HG02981 (cell line): ENCODE data around the gene FBXO36.
"Not testable (repeated sequence)": the region's sequence is repeated elsewhere in the genome, so short reads cannot be mapped to it uniquely, and the experiment has no call there.

Source experiments
- ATAC-seq: cut with Tn5 transposase; IDR thresholded peaks from one replicate; pipeline ENCODE4 v1.9.1; 2021; ENCODE audit warnings: mild to moderate bottlenecking, moderate library complexity; ENCODE audit not compliant: unreplicated experiment

The FBXO36 gene

DNA sequence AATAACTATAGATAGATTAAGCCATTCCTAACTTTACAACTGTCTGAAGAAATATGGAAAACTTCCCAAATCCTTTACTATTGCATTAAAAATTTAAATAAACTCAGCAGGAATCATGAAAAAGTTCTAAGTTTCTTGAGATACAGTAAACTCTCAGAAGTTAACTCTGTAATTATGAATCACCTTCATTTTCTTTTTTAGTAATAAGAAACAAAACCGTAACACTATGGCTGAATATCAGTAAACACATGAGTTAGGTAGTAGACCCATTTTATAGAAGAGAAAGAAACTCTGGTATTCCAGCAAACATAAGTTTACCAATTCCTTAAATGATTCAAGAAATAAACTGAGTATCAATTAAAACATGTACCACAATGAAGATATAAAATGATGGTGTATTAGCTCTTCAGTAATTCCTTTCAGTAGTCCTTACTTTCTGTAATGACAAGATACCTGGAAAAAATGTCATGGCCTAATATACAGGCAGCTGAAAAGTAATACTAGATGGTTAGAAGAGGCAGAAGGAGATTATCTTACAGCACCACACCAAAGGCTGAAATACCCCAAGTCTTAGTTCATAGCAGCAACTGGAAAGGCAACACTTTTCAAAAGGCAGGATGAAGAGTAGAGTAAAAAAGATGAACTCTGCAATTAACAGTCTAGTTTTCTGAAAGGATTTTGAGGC is 12.0 kb upstream of the FBXO36 start:
- peak; percentile 30 for ATAC-seq

DNA sequence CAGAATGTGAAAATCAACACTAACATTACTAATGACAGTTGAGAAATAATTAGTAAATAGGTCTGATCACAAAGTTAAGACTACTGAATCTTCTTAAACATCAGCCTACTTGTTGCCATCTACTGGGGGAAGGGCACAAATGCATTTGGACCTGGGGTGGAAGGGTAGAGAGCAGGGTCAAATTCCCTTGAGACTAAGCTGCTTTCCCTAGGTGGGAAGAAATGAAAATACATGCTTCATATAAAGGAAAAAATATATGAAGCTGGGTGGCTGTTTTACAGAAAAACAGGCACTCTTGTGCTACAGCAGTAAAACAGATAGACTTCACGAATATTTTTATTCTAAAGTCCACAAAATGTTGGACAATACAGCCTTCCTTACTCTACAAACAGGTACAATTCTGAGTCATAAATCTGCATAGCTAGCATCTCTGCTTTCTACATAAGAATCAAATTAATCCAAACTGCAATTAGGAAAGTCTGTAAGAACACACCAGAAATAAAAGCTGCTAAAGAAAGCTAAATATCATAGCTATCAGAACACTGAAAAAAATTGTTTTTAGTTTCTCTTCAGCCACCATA is 11.4 kb upstream of the FBXO36 start:
- peak; percentile 75 for ATAC-seq

DNA sequence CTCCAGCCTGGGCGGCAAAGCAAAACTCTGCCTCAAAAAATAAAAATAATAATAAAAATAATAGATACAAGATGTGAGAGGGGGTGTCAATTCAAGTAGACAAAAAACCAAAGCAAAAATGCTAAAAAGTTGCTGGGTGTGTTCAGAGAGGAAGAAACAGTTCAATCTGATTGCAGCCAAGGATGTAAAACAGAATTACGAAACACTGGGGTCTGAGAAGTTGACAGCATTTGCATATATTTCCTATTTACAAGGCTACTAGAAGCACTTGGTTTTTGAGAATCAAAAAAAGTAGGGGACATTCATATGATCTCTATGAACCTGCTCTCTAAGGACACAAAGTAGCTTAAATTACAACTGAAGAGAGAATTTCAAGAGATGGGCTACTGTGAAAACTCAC is 8.1 kb upstream of the FBXO36 start:
- ATAC-seq = no peak

GRCh38 chr2:229917793-229918192 is 4.5 kb upstream of the FBXO36 start:
- no peak for ATAC-seq

DNA sequence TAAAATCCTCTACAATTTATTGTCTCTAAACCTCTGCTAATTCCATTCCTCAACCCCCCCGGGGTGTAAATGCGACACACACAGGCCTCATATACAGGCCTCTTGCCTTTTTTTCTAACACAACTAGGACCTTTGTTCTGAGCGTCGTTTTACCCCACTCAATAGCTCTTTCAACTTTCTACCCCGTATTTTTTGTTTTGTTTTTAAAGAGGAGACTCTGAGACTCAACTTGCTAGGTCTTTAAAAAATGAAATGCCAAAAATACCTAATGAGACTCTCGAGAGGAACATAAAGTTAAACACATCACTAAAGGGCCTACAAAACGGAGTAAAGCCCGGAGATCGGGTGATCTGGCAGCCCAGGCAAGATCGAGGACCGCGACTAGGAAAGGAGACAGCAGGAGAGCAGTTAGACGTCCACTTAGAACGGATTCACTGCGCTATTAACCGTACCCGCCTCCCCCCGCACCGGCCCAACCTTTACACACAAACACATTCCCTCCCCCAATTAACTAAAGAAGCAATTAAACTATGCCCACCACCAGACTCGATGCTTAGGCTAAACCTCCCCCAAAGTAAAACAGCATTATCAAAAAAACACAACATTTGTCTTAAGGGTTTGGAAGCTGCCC is 2.2 kb upstream of the FBXO36 start:
- no peak for ATAC-seq

DNA sequence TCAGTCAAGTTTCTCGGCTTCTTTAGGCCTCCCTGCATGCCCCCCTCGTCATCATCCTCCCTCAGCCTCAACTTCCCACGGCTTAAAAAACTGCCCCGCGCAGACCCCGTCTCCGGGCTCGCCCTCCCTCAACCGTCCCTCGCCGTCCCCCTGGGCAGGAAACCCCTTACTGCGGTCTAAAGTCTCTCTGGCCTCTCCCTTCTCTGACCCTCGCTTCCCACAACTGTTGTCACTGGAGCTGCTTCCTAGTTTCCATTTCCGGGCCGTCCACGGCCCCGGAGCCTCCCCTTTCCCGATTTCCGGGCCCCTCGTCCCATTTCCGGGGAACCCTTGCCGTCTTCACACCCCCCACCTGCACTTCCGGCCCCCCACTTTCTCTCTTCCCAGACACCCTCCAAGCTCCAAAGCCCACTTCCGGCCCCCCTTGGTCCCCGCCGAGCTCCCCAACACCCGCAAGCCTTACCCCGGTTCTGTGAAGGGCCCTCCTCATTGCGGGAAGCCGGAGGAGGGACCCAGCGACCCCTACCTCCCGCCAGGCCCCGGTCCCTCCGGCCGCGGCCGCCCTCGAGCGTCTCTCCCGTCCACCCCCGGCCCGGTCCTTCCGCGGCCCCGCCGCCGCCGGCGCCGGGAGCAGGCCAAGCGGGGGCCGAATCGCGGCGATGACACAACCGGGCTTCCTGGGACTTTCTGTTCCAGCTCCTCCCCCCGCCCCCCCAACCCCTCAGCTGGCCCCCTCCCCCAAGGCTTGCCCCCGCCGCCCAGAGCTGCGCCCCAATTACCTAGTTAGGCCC is 1.0 kb upstream of the FBXO36 start:
- ATAC-seq = peak; percentile 16

GRCh38 chr2:229921892-229922448 is 333 bp upstream of the FBXO36 start, which contains the start of gene TRIP12:
Gene TRIP12 (minus strand): TSS chr2:229922009. CDS start chr2:229880079, 41,930 bp downstream.
- ATAC-seq = peak; percentile 69

DNA sequence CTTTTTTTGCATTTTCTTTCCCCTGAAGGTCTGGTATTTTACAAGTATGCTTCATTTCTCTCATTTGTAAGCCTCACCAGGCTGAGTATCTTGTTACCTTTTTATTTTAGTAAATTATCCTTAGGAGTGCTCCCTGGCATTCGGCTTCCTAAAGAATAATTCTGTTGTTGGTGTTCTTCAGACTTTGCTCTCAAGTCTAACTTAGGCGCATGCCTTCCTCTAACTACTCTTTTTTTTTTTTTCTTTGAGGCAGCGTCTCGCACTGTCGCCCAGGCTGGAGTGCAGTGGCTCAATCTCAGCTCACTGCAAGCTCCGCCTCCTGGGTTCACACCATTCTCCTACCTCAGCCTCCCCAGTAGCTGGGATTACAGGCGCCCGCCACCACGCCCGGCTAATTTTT is 2.2 kb downstream of the FBXO36 start:
- ATAC-seq = not testable (repeated sequence)

DNA sequence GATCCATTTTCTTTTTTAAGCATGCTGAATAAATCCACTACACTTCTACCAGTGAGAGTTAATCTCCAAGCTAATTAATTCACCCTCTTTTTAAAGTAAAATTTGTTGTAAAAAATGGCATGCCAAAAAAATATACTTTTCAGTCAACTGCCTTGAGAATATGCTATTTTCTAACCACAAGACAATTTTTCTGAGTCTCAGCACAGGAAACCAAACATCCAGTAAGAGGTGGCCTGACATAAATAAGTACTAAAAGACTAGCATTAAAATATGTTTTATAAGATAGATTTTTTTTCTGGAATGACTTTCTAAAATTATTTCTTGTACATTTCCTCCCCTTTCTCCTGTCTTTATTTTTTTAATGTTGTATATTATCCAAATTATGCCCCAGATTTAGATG is 2.9 kb downstream of the FBXO36 start:
- ATAC-seq = no peak

DNA sequence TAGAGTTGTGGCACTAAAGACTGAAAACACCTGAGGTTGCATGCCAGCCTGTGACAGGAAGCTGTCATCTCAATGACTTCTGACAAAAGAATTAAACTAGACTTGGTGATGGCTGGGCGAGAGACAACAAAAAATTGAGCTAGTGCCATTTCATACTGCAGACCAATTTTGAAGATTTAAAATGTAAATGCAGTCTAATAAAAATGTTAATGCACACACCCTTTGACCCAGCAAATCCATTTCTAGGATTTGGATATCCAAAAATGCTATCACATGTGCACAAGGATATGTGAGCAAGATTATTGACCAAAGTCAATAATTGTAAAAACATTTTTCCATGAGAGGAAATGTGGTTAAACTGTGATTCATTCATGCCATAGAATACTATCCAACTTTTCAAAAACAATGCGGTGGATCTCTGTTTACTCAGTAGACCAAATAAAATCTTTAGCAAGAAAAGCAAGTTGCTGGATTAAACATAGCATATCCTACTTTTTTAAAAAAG is 5.6 kb downstream of the FBXO36 start:
- no peak for ATAC-seq

DNA sequence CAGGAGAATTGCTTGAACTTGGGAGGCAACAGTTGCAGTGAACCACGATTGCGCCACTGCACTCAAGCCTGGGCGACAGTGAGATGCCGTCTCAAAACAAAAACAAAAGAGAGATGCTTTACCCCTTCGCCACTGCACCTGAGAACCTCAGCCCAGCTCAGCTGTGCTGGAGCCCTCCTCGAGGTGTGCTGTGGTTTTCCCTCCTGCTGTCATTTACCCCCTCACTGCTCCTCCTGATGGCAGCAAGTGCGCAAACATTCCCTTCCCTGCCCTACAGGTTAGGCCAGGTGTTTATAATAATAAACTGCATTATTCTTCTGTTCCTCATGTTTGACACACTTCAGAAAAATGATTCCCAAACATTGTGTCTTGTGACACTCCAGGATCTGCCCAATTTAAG is 8.4 kb downstream of the FBXO36 start:
- no peak for ATAC-seq

DNA sequence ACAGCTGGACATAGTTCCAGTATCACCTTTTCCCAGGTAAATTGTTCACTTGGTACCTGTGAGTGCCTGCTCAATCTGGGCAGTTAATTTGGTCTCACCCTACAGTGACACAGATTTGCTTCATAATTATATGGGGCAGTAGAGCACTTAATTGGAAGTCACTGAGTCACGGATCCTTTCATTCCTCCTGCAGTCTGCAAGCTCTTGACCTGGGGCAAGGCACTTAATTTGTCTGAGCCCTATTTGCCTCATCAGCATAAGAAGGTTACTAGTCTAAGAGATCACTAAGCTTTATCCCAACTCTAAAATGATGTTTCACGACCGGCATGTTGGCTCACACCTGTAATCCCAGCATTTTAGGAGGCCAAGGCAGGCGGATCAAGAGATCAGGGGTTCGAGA is 8.9 kb downstream of the FBXO36 start:
- no peak for ATAC-seq

- no peak for ATAC-seq
Observed at GRCh38 chr2:229937537-229937936, 15.2 kb downstream of the FBXO36 start.

DNA sequence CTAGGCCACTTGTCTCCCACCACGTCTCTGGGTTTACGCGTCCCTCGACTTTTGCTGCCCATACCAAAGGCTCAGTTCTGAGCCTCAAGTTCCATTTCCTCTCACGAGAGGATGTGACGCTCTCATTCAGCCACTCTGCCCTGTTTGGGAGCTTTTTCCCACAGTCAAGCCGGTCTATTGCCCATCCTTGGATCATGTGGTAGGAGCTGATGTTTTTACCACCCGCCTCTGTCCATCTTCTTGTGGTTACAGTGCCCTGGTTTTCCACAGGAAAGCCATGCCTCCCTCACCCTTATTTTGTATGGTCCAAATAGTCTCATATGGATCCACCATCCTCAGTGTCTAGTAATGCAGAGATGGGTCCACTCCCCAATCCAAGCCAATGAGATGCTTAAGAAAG is 20.4 kb downstream of the FBXO36 start:
- no peak for ATAC-seq

DNA sequence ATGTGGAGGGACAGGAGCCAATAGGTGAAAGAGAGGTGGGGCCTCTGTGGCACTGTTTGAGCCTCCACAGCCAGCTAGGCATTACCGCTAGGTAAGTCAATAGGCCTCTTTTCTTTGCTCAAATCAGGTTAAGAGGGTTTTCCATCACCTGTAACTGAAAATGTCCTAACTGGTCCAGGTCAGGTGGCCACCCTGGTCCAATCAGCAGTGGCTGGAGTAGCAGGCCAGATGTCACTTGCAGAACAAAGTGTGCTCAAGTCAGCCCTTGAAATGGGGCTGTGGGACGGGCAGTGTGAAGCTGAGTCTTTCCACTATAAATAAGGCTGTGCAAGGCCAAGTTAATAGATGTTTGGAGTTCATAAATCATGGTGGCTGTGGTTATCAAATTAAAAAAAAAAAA is 20.9 kb downstream of the FBXO36 start:
- no peak for ATAC-seq

GRCh38 chr2:229943770-229944449 is 21.6 kb downstream of the FBXO36 start:
- ATAC-seq = no peak

GRCh38 chr2:229945975-229946374 is 23.7 kb downstream of the FBXO36 start:
- ATAC-seq = no peak

DNA sequence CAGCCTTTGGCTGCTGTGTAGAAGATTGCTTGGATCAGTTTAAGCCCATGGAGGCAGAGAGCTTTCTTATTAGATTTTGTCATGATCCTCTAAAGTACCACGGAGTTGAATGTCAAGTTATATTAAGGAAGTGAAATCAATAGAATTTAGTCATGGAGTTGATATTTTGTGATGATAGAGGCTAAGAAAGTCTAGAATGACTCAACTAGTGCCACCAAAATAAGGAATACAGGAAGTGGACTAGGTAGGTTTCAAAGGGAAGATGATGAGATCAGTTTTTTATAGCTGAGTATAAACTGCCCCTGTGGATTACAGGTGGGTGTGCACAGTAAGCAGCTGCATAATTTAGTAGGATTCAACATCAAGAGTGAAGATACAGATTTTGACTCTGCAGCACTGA is 25.2 kb downstream of the FBXO36 start:
- ATAC-seq = no peak

- no peak for ATAC-seq
Observed at GRCh38 chr2:229952256-229952835, 30.0 kb downstream of the FBXO36 start.

GRCh38 chr2:229955663-229956062 is 33.4 kb downstream of the FBXO36 start:
- no peak for ATAC-seq
